SK-N-SH (cell line): ENCODE results near the gene PAM. TPM values are rescaled to one million over a fixed set of nuclear protein-coding genes. Genes with fewer than 3 reads are reported as not detected.

Experiments used
- CTCF ChIA-PET: fragments of 300-600, 350-600 bp; formaldehyde crosslinking; extraction: SDS; loops from one replicate; lab custom pipeline; 2021; lab: Yijun Ruan, JAX
- POLR2A ChIA-PET: fragments of 350-600 bp; sonication (Branson Sonifier 250); formaldehyde crosslinking; extraction: SDS; loops from one replicate; lab custom pipeline; 2020; ENCODE audit warnings: antibody characterized with exemption, inconsistent platforms; lab: Yijun Ruan, JAX
- DNase-seq: peaks from one replicate; pipeline ENCODE4 v3.0.0; 2012
- H2AFZ ChIP-seq: fragments of 200-600 bp; sonication (generic); 2 replicates; pipeline ENCODE4 v1.8.1; 2016; ENCODE audit warnings: antibody characterized with exemption, mild to moderate bottlenecking, low read depth
- H3F3A ChIP-seq: fragments of 200-600 bp; sonication (generic); replicated peaks from 2 replicates; pipeline ENCODE3; 2016; ENCODE audit warnings: antibody characterized with exemption, mild to moderate bottlenecking; ENCODE audit not compliant: insufficient read depth
- H3K27ac ChIP-seq, 2 experiments: fragments of 200-500 bp in 1 of 2; fragments of 200-600 bp in 1 of 2; sonication (Bioruptor generic) in 1 of 2; sonication (generic), shearing (Covaris generic) in 1 of 2; 2 replicates each; pipeline versions ENCODE4 v1.5.1 to v1.6.1; 2014 to 2016; ENCODE audit warnings: low read depth in 2 of 2, inconsistent platforms in 1 of 2, low read length in 1 of 2, mild to moderate bottlenecking in 1 of 2, mixed read lengths in 1 of 2
- H3K27me3 ChIP-seq: fragments of 200-600 bp; sonication (generic), shearing (Covaris generic); 2 replicates; pipeline ENCODE4 v1.6.1; 2016; ENCODE audit warnings: mixed run types; ENCODE audit not compliant: insufficient read depth
- H3K36me3 ChIP-seq, 2 experiments: fragments of 200-500 bp in 1 of 2; fragments of 200-600 bp in 1 of 2; sonication (Bioruptor generic) in 1 of 2; sonication (generic) in 1 of 2; replicated peaks in 1 of 2; 2 replicates each; pipeline versions ENCODE3 to v1.5.1; 2014 to 2016; ENCODE audit warnings: low read length in 1 of 2, mild to moderate bottlenecking in 1 of 2; ENCODE audit not compliant: insufficient read depth in 2 of 2, control insufficient read depth in 1 of 2
- H3K4me1 ChIP-seq, 2 experiments: fragments of 200-500 bp in 1 of 2; fragments of 200-600 bp in 1 of 2; sonication (Bioruptor generic) in 1 of 2; sonication (generic), shearing (Covaris generic) in 1 of 2; 2 replicates each; pipeline versions ENCODE4 v1.5.1 to v1.6.1; 2014 to 2016; ENCODE audit warnings: low read depth in 1 of 2, low read length in 1 of 2, mixed run types in 1 of 2; ENCODE audit not compliant: insufficient read depth in 2 of 2, control insufficient read depth in 1 of 2
- H3K4me2 ChIP-seq: fragments of 200-600 bp; sonication (generic), shearing (Covaris generic); 2 replicates; pipeline ENCODE4 v1.6.1; 2017; ENCODE audit warnings: mixed run types
- H3K4me3 ChIP-seq, 2 experiments: fragments of 200-500 bp in 1 of 2; fragments of 200-600 bp in 1 of 2; sonication (Bioruptor generic) in 1 of 2; sonication (generic), shearing (Covaris generic) in 1 of 2; 2 replicates each; pipeline versions ENCODE4 v1.5.1 to v1.8.1; 2014 to 2016; ENCODE audit warnings: low read depth in 2 of 2, inconsistent platforms in 1 of 2, low read length in 1 of 2, mild to moderate bottlenecking in 1 of 2, mixed read lengths in 1 of 2, moderate library complexity in 1 of 2
- H3K79me2 ChIP-seq: fragments of 200-600 bp; sonication (generic); 2 replicates; pipeline ENCODE4 v1.8.1; 2017; ENCODE audit warnings: mild to moderate bottlenecking; ENCODE audit not compliant: insufficient read depth
- H3K9ac ChIP-seq: fragments of 200-600 bp; sonication (generic); 2 replicates; pipeline ENCODE4 v1.6.1; 2017; ENCODE audit warnings: mixed run types
- H3K9me2 ChIP-seq: fragments of 200-600 bp; sonication (generic); 2 replicates; pipeline ENCODE4 v1.6.1; 2017; ENCODE audit warnings: mixed run types
- H3K9me3 ChIP-seq: fragments of 200-600 bp; sonication (generic); 2 replicates; pipeline ENCODE4 v1.6.1; 2017; ENCODE audit warnings: mixed run types, mild to moderate bottlenecking, moderate library complexity
- H4K20me1 ChIP-seq: fragments of 200-600 bp; sonication (generic); 2 replicates; pipeline ENCODE4 v1.6.1; 2017; ENCODE audit warnings: mild to moderate bottlenecking, mixed run types; ENCODE audit not compliant: insufficient read depth
- CHD2 ChIP-seq: fragments of 150-350 bp; IDR thresholded peaks from 2 replicates; pipeline ENCODE4 v1.6.1; 2018; ENCODE audit warnings: low read length; ENCODE audit not compliant: partially characterized antibody
- EP300 ChIP-seq, 2 experiments: IDR thresholded peaks; 2 replicates each; pipeline versions ENCODE4 v1.4.0 to v1.6.1; 2012; ENCODE audit warnings: borderline replicate concordance in 1 of 2, low read depth in 1 of 2, low read length in 1 of 2
- EZH2phosphoT487 ChIP-seq: fragments of 200-600 bp; sonication (generic); IDR thresholded peaks from 2 replicates; pipeline ENCODE4 v1.6.1; 2017; ENCODE audit warnings: low read depth, mixed run types, mild to moderate bottlenecking, antibody characterized with exemption, moderate library complexity, borderline replicate concordance
- FOSL2 ChIP-seq: IDR thresholded peaks from 2 replicates; pipeline ENCODE4 v1.4.0; 2012; ENCODE audit warnings: low read depth, mild to moderate bottlenecking, moderate library complexity, borderline replicate concordance
- FOXJ3 ChIP-seq: sonication (generic); formaldehyde crosslinking; IDR thresholded peaks from 2 replicates; pipeline ENCODE4 v1.5.1; 2020; ENCODE audit warnings: mild to moderate bottlenecking, missing genetic modification reagents
- FOXM1 ChIP-seq: IDR thresholded peaks from 2 replicates; pipeline ENCODE4 v1.4.0; 2012; ENCODE audit warnings: low read depth, mild to moderate bottlenecking
- GABPA ChIP-seq: IDR thresholded peaks from 2 replicates; pipeline ENCODE4 v1.4.0; 2012; ENCODE audit warnings: low read depth, mild to moderate bottlenecking
- GATA2 ChIP-seq: sonication (generic); formaldehyde crosslinking; IDR thresholded peaks from 2 replicates; pipeline ENCODE4 v1.5.0; 2020; ENCODE audit warnings: mild to moderate bottlenecking, missing genetic modification reagents
- JUND ChIP-seq: IDR thresholded peaks from 2 replicates; pipeline ENCODE4 v1.4.0; 2012
- NFIC ChIP-seq: IDR thresholded peaks from 2 replicates; pipeline ENCODE4 v1.4.0; 2012; ENCODE audit warnings: borderline replicate concordance
- NRF1 ChIP-seq: IDR thresholded peaks from 2 replicates; pipeline ENCODE4 v1.6.1; 2012; ENCODE audit warnings: low read depth, mild to moderate bottlenecking, low read length
- PBX3 ChIP-seq: IDR thresholded peaks from 2 replicates; pipeline ENCODE4; 2012
- POLR2AphosphoS5 ChIP-seq: IDR thresholded peaks from 2 replicates; pipeline ENCODE4 v1.6.1; 2012; ENCODE audit warnings: low read depth, low read length
- RAD21 ChIP-seq: IDR thresholded peaks from 2 replicates; pipeline ENCODE4 v1.6.1; 2012; ENCODE audit warnings: mild to moderate bottlenecking, low read length
- RCOR1 ChIP-seq: fragments of 150-350 bp; IDR thresholded peaks from 2 replicates; pipeline ENCODE4 v1.6.1; 2017; ENCODE audit warnings: antibody characterized with exemption, low read length
- RXRA ChIP-seq: IDR thresholded peaks from 2 replicates; pipeline ENCODE4 v1.4.0; 2012; ENCODE audit warnings: low read depth, mild to moderate bottlenecking, borderline replicate concordance
- SMC3 ChIP-seq: IDR thresholded peaks from 2 replicates; pipeline ENCODE4 v1.6.1; 2012; ENCODE audit warnings: low read depth, low read length, improper control_type of control experiment
- TAF1 ChIP-seq: IDR thresholded peaks from 2 replicates; pipeline ENCODE4 v1.6.1; 2012; ENCODE audit warnings: low read depth, mild to moderate bottlenecking, low read length, moderate library complexity, borderline replicate concordance
- TCF12 ChIP-seq: IDR thresholded peaks from 2 replicates; pipeline ENCODE4 v1.4.0; 2012
- TEAD4 ChIP-seq: IDR thresholded peaks from 2 replicates; pipeline ENCODE4 v1.4.0; 2012; ENCODE audit warnings: mild to moderate bottlenecking, borderline replicate concordance; ENCODE audit not compliant: insufficient read depth
- YY1 ChIP-seq: IDR thresholded peaks from 2 replicates; pipeline ENCODE4 v1.4.0; 2012; ENCODE audit warnings: low read depth, mild to moderate bottlenecking
- WGBS: methylation state at CpG from one replicate; pipeline ENCODE4 v1.1.6; 2017; ENCODE audit warnings: low lambda C conversion rate; 5-methylcytosine and 5-hydroxymethylcytosine counted together
- polyA plus RNA-seq, 3 experiments: library from polyadenylated mRNA; depleted of rRNA; stranded (reverse); fragments of >200 nt; gene quantifications; 2 replicates each; pipeline ENCODE4 v1.2.3, GENCODE V29; 2012
- TF ChIP-seq, protein P1 (sequence below): fragments of 150-350 bp; IDR thresholded peaks from 2 replicates; pipeline ENCODE4 v1.6.1; 2017; ENCODE audit warnings: antibody characterized with exemption, low read length, low read depth, borderline replicate concordance
- TF ChIP-seq, protein P2 (sequence below): IDR thresholded peaks from 2 replicates; pipeline ENCODE4 v1.4.0; 2012; ENCODE audit warnings: low read depth, borderline replicate concordance
- TF ChIP-seq, protein P3 (sequence below): fragments of 150-350 bp; IDR thresholded peaks from 2 replicates; pipeline ENCODE4 v1.6.1; 2016; ENCODE audit warnings: mild to moderate bottlenecking, low read depth, low read length
- TF ChIP-seq, protein P4 (sequence below): IDR thresholded peaks from 2 replicates; pipeline ENCODE4 v1.6.1; 2012; ENCODE audit warnings: mild to moderate bottlenecking, low read depth, low read length, moderate library complexity

PAM gene
- polyA plus RNA-seq, 1 of the 3 experiments (the other 2 are of a cell fraction) = 507 TPM

DNA sequence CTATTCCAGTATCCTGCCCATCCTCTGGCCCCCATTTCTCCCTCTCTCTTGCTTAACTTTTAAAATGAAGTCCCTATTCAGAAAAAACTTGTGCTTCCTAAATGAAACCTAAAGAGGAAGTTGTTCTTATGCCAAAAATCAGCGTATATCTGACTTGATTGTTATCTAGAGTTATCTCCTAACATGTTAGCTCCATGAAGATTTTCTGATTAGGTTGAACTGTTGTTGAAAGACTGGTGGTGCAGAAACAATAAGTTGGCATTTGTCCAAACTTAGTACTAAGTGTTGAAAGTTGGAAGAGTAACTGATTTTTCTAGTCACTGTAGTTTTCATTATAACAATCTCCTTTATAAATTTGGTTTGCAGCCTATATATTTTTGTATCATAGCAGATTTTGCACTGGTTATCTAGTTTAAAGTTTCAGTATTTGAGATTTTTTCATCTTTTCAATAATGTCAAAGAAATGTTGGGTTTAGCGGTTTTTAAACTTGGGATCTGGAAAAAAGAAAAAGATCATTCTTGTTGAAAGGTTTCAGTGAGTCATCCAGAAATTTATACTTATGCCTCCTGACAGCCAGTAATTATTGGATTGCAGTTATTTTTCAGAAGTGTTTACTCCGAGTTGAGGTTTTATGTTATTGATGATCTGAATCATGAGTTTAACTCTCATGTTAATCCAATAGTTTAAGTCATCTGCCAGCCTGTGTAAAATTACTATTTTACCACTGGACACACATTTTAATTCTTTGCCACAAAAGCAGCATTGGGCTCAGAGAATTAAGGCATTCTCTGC lies 60.6 kb downstream of the PAM start:
- Histone ChIP-seq H3K4me3 (no peak overlapping the region), H3K79me2 (peaks cover 11% of the 10 kb centered on the region), H3K9me3 (no peaks in the 10 kb centered on the region), H3K9me2 (no peaks in the 10 kb centered on the region), H4K20me1 (no peaks in the 10 kb centered on the region; the same call in 1 of the 2 replicates), H3K9ac (no peak overlapping the region), H3K27ac (no peak overlapping the region; a peak in 1 of 4 replicates), H3K27me3 (no peaks in the 10 kb centered on the region), H3K4me2 (peak overlapping the region; percentile 2; the same call in 1 of the 2 replicates), H3F3A (peaks cover 15% of the 10 kb centered on the region), H3K4me1 (peaks cover 6 to 27% of the 10 kb centered on the region in 2 experiments; a peak in 3 of 4 replicates), H2AFZ (no peak overlapping the region), H3K36me3 (no peaks in the 10 kb centered on the region)
- POLR2A ChIA-PET = no interaction called here
- 54% methylated on average over 3 of the region's 3 CpGs for WGBS
- no peak for DNase-seq
- CTCF ChIA-PET = interaction anchor here (1.6 kb wide), 1 partner anchor 135 kb away, joined by 3 read pairs; no protein-coding TSS in a partner anchor
- TF ChIP-seq RXRA = no peak
- TF ChIP-seq GABPA = no peak
- no peak for TF ChIP-seq FOXM1
- TF ChIP-seq CHD2 = no peak
- peak; percentile 65; the same call in 1 of the 2 replicates for TF ChIP-seq NFIC
- no peak for TF ChIP-seq RAD21
- TF ChIP-seq RCOR1 = no peak
- peak; percentile 37; the same call in 1 of the 2 replicates for TF ChIP-seq TCF12
- TF ChIP-seq, protein P1, sequence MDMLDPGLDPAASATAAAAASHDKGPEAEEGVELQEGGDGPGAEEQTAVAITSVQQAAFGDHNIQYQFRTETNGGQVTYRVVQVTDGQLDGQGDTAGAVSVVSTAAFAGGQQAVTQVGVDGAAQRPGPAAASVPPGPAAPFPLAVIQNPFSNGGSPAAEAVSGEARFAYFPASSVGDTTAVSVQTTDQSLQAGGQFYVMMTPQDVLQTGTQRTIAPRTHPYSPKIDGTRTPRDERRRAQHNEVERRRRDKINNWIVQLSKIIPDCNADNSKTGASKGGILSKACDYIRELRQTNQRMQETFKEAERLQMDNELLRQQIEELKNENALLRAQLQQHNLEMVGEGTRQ = no peak
- TF ChIP-seq, protein P2, sequence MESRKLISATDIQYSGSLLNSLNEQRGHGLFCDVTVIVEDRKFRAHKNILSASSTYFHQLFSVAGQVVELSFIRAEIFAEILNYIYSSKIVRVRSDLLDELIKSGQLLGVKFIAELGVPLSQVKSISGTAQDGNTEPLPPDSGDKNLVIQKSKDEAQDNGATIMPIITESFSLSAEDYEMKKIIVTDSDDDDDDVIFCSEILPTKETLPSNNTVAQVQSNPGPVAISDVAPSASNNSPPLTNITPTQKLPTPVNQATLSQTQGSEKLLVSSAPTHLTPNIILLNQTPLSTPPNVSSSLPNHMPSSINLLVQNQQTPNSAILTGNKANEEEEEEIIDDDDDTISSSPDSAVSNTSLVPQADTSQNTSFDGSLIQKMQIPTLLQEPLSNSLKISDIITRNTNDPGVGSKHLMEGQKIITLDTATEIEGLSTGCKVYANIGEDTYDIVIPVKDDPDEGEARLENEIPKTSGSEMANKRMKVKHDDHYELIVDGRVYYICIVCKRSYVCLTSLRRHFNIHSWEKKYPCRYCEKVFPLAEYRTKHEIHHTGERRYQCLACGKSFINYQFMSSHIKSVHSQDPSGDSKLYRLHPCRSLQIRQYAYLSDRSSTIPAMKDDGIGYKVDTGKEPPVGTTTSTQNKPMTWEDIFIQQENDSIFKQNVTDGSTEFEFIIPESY = no peak
- TF ChIP-seq, protein P3, sequence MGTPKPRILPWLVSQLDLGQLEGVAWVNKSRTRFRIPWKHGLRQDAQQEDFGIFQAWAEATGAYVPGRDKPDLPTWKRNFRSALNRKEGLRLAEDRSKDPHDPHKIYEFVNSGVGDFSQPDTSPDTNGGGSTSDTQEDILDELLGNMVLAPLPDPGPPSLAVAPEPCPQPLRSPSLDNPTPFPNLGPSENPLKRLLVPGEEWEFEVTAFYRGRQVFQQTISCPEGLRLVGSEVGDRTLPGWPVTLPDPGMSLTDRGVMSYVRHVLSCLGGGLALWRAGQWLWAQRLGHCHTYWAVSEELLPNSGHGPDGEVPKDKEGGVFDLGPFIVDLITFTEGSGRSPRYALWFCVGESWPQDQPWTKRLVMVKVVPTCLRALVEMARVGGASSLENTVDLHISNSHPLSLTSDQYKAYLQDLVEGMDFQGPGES = no peak
- TF ChIP-seq PBX3 = peak; percentile 62
- no peak; a peak in 1 of 4 replicates for TF ChIP-seq EP300 (IDR thresholded peaks at IDR 0.05; ENCODE audit: borderline replicate concordance in 1 of 2, low read depth in 1 of 2, low read length in 1 of 2)
- TF ChIP-seq SMC3 = no peak
- no peak for TF ChIP-seq NRF1
- no peak for TF ChIP-seq POLR2AphosphoS5
- TF ChIP-seq TEAD4 = no peak
- TF ChIP-seq TAF1 = no peak
- TF ChIP-seq YY1 = no peak
- TF ChIP-seq, protein P4, sequence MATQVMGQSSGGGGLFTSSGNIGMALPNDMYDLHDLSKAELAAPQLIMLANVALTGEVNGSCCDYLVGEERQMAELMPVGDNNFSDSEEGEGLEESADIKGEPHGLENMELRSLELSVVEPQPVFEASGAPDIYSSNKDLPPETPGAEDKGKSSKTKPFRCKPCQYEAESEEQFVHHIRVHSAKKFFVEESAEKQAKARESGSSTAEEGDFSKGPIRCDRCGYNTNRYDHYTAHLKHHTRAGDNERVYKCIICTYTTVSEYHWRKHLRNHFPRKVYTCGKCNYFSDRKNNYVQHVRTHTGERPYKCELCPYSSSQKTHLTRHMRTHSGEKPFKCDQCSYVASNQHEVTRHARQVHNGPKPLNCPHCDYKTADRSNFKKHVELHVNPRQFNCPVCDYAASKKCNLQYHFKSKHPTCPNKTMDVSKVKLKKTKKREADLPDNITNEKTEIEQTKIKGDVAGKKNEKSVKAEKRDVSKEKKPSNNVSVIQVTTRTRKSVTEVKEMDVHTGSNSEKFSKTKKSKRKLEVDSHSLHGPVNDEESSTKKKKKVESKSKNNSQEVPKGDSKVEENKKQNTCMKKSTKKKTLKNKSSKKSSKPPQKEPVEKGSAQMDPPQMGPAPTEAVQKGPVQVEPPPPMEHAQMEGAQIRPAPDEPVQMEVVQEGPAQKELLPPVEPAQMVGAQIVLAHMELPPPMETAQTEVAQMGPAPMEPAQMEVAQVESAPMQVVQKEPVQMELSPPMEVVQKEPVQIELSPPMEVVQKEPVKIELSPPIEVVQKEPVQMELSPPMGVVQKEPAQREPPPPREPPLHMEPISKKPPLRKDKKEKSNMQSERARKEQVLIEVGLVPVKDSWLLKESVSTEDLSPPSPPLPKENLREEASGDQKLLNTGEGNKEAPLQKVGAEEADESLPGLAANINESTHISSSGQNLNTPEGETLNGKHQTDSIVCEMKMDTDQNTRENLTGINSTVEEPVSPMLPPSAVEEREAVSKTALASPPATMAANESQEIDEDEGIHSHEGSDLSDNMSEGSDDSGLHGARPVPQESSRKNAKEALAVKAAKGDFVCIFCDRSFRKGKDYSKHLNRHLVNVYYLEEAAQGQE = no peak
- TF ChIP-seq GATA2 (CRISPR knock-in tag) = no peak
- peak; percentile 33; the same call in 1 of the 2 replicates for TF ChIP-seq JUND
- TF ChIP-seq FOXJ3 (CRISPR knock-in tag) = no peak
- no peak for TF ChIP-seq EZH2phosphoT487
- TF ChIP-seq FOSL2 = no peak
